WTC11 (cell line): ENCODE data around the gene SON. TPM values are rescaled to one million over a fixed set of nuclear protein-coding genes. Genes with fewer than 3 reads are reported as not detected.

Experiments
- ATAC-seq: fragments of 200-7000 bp; cut with Tn5 transposase; 2 replicates; pipeline ENCODE4 v1.10.0; 2021; ENCODE audit warnings: mild to moderate bottlenecking, moderate library complexity
- CTCF ChIA-PET: fragments of 300-600 bp; sonication (Branson Sonifier 250); formaldehyde crosslinking; loops from one replicate; lab custom pipeline; 2021; ENCODE audit warnings: antibody characterized with exemption; lab: Charles Lee
- POLR2A ChIA-PET: fragments of 350-600 bp; sonication (Branson Sonifier 250); formaldehyde crosslinking; loops from one replicate; lab custom pipeline; 2021; ENCODE audit warnings: antibody characterized with exemption; lab: Charles Lee
- DNase-seq: peaks from one replicate; pipeline ENCODE4 v3.0.0; 2021; ENCODE audit warnings: low spot score
- H3K27ac Mint-ChIP-seq: 2 replicates; pipeline ENCODE4 v1.8.0; 2021; ENCODE audit warnings: mixed read lengths
- H3K27me3 Mint-ChIP-seq: 2 replicates; pipeline ENCODE4 v1.8.0; 2021; ENCODE audit warnings: low read depth, mild to moderate bottlenecking, moderate library complexity, mixed read lengths
- H3K36me3 Mint-ChIP-seq: 2 replicates; pipeline ENCODE4 v1.8.0; 2021; ENCODE audit warnings: mixed read lengths
- H3K4me1 Mint-ChIP-seq: 2 replicates; pipeline ENCODE4 v1.8.0; 2022; ENCODE audit warnings: mixed read lengths
- H3K4me3 Mint-ChIP-seq: 2 replicates; pipeline ENCODE4 v1.8.0; 2021; ENCODE audit warnings: mild to moderate bottlenecking, moderate library complexity, mixed read lengths
- H3K9me3 Mint-ChIP-seq: 2 replicates; pipeline ENCODE4 v1.8.0; 2021; ENCODE audit warnings: mixed read lengths
- ATF2 ChIP-seq: sonication (generic); formaldehyde crosslinking; IDR thresholded peaks from 2 replicates; pipeline ENCODE4 v1.8.1; 2022; ENCODE audit warnings: low read depth, missing genetic modification reagents, borderline replicate concordance
- CBFB ChIP-seq: sonication (generic); formaldehyde crosslinking; IDR thresholded peaks from 2 replicates; pipeline ENCODE4 v1.8.1; 2022; ENCODE audit warnings: mild to moderate bottlenecking, low read depth, missing genetic modification reagents
- ESRRA ChIP-seq: sonication (generic); formaldehyde crosslinking; IDR thresholded peaks from 2 replicates; pipeline ENCODE4 v1.8.1; 2022; ENCODE audit warnings: mild to moderate bottlenecking, missing genetic modification reagents, borderline replicate concordance
- GABPB1 ChIP-seq: sonication (generic); formaldehyde crosslinking; IDR thresholded peaks from 2 replicates; pipeline ENCODE4 v1.8.1; 2023; ENCODE audit warnings: mild to moderate bottlenecking, missing genetic modification reagents
- MLX ChIP-seq: sonication (generic); formaldehyde crosslinking; IDR thresholded peaks from 2 replicates; pipeline ENCODE4 v1.8.1; 2023; ENCODE audit warnings: mild to moderate bottlenecking, missing genetic modification reagents, moderate library complexity
- MXD4 ChIP-seq: fragments of 250-450 bp; sonication (Bioruptor Pico); IDR thresholded peaks from 2 replicates; pipeline ENCODE4 v1.8.0; 2021; ENCODE audit warnings: mild to moderate bottlenecking, moderate library complexity, borderline replicate concordance
- MYBL2 ChIP-seq: sonication (generic); formaldehyde crosslinking; IDR thresholded peaks from 2 replicates; pipeline ENCODE4 v1.8.1; 2023; ENCODE audit warnings: mild to moderate bottlenecking, moderate library complexity, missing genetic modification reagents
- NFE2L1 ChIP-seq: sonication (generic); formaldehyde crosslinking; IDR thresholded peaks from 2 replicates; pipeline ENCODE4 v1.8.1; 2023; ENCODE audit warnings: missing genetic modification reagents
- TCF7 ChIP-seq: sonication (generic); formaldehyde crosslinking; IDR thresholded peaks from 2 replicates; pipeline ENCODE4 v1.8.0; 2022; ENCODE audit warnings: mild to moderate bottlenecking, low read depth, missing genetic modification reagents, moderate library complexity
- TEAD1 ChIP-seq: sonication (generic); formaldehyde crosslinking; IDR thresholded peaks from 2 replicates; pipeline ENCODE4 v1.8.0; 2022; ENCODE audit warnings: mild to moderate bottlenecking, missing genetic modification reagents
- TEAD4 ChIP-seq: sonication (generic); formaldehyde crosslinking; IDR thresholded peaks from 2 replicates; pipeline ENCODE4 v1.8.0; 2022; ENCODE audit warnings: mild to moderate bottlenecking, missing genetic modification reagents
- ZBTB21 ChIP-seq: sonication (generic); formaldehyde crosslinking; IDR thresholded peaks from 2 replicates; pipeline ENCODE4 v1.8.1; 2023; ENCODE audit warnings: mild to moderate bottlenecking, missing genetic modification reagents, borderline replicate concordance
- ZBTB43 ChIP-seq: sonication (generic); formaldehyde crosslinking; IDR thresholded peaks from 2 replicates; pipeline ENCODE4 v1.8.1; 2023; ENCODE audit warnings: mild to moderate bottlenecking, missing genetic modification reagents
- ZMAT4 ChIP-seq: fragments of 250-450 bp; sonication (Bioruptor Pico); IDR thresholded peaks from 2 replicates; pipeline ENCODE4 v1.9.0; 2021; ENCODE audit warnings: mild to moderate bottlenecking
- ZNF232 ChIP-seq: sonication (generic); formaldehyde crosslinking; IDR thresholded peaks from 2 replicates; pipeline ENCODE4 v1.8.0; 2022; ENCODE audit warnings: mild to moderate bottlenecking, missing genetic modification reagents
- ZNF281 ChIP-seq: sonication (generic); formaldehyde crosslinking; IDR thresholded peaks from 2 replicates; pipeline ENCODE4 v1.8.0; 2023; ENCODE audit warnings: mild to moderate bottlenecking, missing genetic modification reagents
- ZNF317 ChIP-seq: sonication (generic); formaldehyde crosslinking; IDR thresholded peaks from 2 replicates; pipeline ENCODE4 v1.8.1; 2023; ENCODE audit warnings: low read depth, mild to moderate bottlenecking, moderate library complexity, missing genetic modification reagents, borderline replicate concordance
- ZNF532 ChIP-seq: fragments of 250-450 bp; sonication (Bioruptor Pico); IDR thresholded peaks from 2 replicates; pipeline ENCODE4 v1.9.0; 2021; ENCODE audit warnings: mild to moderate bottlenecking, borderline replicate concordance
- ZSCAN18 ChIP-seq: fragments of 250-450 bp; sonication (Bioruptor Pico); IDR thresholded peaks from 2 replicates; pipeline ENCODE4 v2.1.2; 2022; ENCODE audit warnings: mild to moderate bottlenecking, moderate library complexity
- total RNA-seq: library from RNA; stranded (reverse); gene quantifications from 3 replicates; pipeline ENCODE4 v1.2.3, GENCODE V29; 2021

SON gene
- total RNA-seq, 1 experiment from 2014 or later: 309 TPM

- no peak for TF ChIP-seq CBFB
- TF ChIP-seq ZNF532 (CRISPR knock-in tag): no peak
- no peak for TF ChIP-seq ZBTB21 (CRISPR knock-in tag)
- no peak for TF ChIP-seq ZSCAN18 (CRISPR knock-in tag)
- TF ChIP-seq ZMAT4 (CRISPR knock-in tag): no peak
- TF ChIP-seq TCF7 (CRISPR knock-in tag): no peak
- no peak for TF ChIP-seq ZBTB43 (CRISPR knock-in tag)
- no peak for TF ChIP-seq ZNF317
- TF ChIP-seq ATF2: no peak
- TF ChIP-seq GABPB1 (CRISPR knock-in tag): no peak
- no peak for TF ChIP-seq MXD4 (CRISPR knock-in tag)
- TF ChIP-seq ESRRA (CRISPR knock-in tag): no peak
- TF ChIP-seq NFE2L1 (CRISPR knock-in tag): no peak
- TF ChIP-seq TEAD4 (CRISPR knock-in tag): no peak
- no peak for DNase-seq
- CTCF ChIA-PET: no interaction called here
- H3K27ac Mint-ChIP-seq: no peak overlapping the region
- ATAC-seq: no peak
- no peak overlapping the region for H3K4me3 Mint-ChIP-seq
- H3K4me1 Mint-ChIP-seq: no peaks in the 10 kb centered on the region
- H3K27me3 Mint-ChIP-seq: no peaks in the 10 kb centered on the region
- H3K9me3 Mint-ChIP-seq: no peaks in the 10 kb centered on the region
- POLR2A ChIA-PET: no interaction called here
- H3K36me3 Mint-ChIP-seq: peaks cover 68% of the 10 kb centered on the region
Measured at GRCh38 chr21:33559813-33560212, 17.0 kb downstream of the SON start.

GRCh38 chr21:33560965-33561364, 18.1 kb downstream of the SON start:
- POLR2A ChIA-PET: no interaction called here
- CTCF ChIA-PET: no interaction called here
- H3K36me3 Mint-ChIP-seq: peaks cover 59% of the 10 kb centered on the region
- TF ChIP-seq NFE2L1 (CRISPR knock-in tag): no peak
- no peak for TF ChIP-seq ZNF232 (CRISPR knock-in tag)
- TF ChIP-seq MXD4 (CRISPR knock-in tag): no peak
- TF ChIP-seq MLX: no peak
- TF ChIP-seq MYBL2 (CRISPR knock-in tag): no peak
- no peak for TF ChIP-seq TEAD1 (CRISPR knock-in tag)
- no peak for TF ChIP-seq ZNF281 (CRISPR knock-in tag)

More at GRCh38 chr21:33560965-33561364, 18.1 kb downstream of the SON start:
- no peak for ATAC-seq
- Mint-ChIP-seq H3K4me1 (no peaks in the 10 kb centered on the region), H3K27ac (peak overlapping the region; percentile 51; the same call in 1 of the 2 replicates), H3K4me3 (no peak overlapping the region), H3K9me3 (no peaks in the 10 kb centered on the region), H3K27me3 (no peaks in the 10 kb centered on the region)
- no peak for DNase-seq
